DMS53 treated with DMSO at 0.1 percent for 48 hours (cell line): ENCODE measurements around the gene RBM3.
"Not testable (repeated sequence)": the region's sequence is repeated elsewhere in the genome, so short reads cannot be mapped to it uniquely, and the experiment has no call there.

Experiments used
- DNase-seq: peaks from one replicate; lab custom pipeline; 2025; ENCODE audit not compliant: unreplicated experiment; lab: John Stamatoyannopoulos, UW

Gene RBM3

DNA sequence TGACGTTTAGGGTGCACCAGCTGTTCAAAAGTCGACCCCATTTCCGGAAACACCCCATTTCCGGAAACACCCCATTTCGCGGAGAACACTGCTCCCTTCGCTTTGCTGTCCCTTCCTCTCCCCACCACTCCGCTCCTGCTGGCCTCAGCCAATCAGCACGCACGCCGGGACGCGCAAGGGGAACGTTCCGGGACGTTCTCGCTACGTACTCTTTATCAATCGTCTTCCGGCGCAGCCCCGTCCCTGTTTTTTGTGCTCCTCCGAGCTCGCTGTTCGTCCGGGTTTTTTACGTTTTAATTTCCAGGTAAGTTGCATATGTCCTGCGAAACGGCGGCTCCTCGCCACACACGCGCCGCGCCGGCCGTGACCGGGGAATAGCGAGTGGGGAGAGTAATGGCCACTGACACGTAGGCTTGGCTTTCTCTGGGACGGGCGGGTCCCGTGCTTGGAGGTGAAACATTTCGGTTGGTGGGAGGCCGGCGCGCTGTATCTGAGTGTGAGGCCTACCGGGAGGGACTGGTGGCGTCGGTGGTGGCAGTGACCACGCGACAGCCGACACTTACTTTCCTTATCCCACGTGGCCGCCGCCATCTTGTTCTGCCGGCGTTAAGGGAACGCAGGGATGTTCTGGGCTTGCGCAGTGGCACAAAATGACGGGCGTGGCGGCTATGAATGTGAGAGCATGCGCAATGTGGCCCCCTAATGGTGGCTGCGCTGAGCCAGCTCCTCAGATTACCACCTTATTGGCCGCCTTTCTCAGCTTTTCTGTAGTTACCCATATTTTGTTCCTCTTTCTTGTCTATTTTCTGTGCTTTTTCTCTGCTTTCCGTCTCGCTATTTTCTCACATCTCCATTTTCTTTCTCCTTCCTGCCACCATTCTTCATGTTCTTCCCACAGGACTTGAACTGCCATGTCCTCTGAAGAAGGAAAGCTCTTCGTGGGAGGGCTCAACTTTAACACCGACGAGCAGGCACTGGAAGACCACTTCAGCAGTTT is at the start of gene RBM3:
TSS of gene RBM3 (plus strand) at position 215 of the 997 bp plus-strand sequence. CDS start at position 912, 697 bp downstream.
- peak; percentile 87 for DNase-seq

GRCh38 chrX:48525853-48526252 is 48.4 kb upstream of the RBM3 start:
- DNase-seq, result not testable (repeated sequence)

DNA sequence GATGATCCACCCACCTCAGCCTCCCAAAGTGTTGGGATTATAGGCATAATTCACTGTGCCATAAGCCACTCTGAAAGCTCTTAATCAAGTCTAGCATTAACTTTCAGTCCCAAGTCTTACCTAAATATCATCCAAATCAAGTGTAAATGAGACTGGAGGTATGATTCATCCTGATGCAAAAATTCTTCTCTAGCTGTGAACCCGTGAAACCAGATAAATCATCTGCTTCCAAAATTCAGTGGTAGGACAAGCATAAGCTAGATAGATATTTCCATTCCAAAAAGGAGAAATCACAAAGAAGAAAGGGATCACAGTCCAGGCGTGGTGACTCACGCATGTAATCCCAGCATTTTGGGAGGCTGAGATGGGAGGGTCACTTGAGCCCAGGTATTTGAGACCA is 43.5 kb upstream of the RBM3 start:
- DNase-seq, result no peak

GRCh38 chrX:48531358-48531959 is 42.8 kb upstream of the RBM3 start:
- DNase-seq, result no peak

DNA sequence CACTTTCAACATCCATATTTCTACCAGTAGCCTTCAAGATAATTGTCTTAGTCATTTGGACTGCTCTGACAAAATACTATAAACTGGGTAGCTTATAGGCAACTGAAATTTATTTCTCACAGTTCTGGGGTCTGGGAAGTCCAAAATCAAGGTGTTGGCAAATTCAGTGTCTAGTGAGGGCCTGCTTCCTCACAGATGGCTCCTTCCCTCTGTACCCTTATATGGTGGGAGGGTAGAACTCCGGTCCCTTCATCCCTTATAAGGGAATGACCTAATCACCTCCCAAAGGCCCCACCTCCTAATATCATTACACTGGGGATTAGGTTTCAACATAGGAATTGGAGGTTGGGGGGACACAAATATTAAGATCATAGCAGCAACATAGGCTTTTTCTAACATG is 42.1 kb upstream of the RBM3 start:
- no peak for DNase-seq

- DNase-seq, result no peak
Measured at GRCh38 chrX:48533165-48533564, 41.1 kb upstream of the RBM3 start.

GRCh38 chrX:48538641-48539344 is 35.5 kb upstream of the RBM3 start:
- no peak for DNase-seq

DNA sequence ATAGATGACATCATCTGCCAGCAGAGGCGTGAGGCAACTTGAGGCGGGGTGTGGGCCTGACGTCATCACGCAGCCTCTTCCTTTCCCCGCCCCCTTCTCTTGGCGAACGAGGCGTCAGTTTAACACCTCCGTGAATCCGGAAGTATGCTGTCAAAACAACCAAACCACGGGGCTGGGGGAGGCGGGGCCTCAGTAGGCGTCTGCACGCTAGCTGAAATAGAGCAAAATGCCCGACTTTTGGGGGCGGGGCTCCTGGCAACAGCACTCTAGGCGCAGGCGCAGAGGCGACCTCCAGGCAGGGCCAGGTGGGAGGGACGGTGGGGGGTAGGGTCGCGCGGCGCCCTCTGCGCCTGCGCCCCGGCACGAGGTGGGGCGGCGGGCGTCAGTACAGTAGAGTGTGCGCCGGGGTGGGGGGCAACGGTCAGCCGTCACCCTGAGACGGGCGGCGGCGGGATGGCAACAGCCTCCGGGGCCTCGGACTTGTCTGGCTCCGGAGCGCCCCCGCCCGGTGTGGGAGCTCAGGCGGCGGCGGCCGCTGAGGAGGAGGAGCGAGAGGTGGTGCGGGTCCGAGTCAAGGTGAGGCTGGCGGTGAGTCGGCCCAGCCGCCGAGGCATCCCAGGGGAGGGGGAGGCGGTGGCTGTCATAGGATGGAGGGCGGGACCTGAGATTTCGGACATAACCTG is 34.8 kb upstream of the RBM3 start, which contains the start of gene TBC1D25:
TSS of gene TBC1D25 (plus strand) at position 370 of the 683 bp plus-strand sequence. CDS start at position 454, 84 bp downstream.
- DNase-seq, result peak; percentile 93

DNA sequence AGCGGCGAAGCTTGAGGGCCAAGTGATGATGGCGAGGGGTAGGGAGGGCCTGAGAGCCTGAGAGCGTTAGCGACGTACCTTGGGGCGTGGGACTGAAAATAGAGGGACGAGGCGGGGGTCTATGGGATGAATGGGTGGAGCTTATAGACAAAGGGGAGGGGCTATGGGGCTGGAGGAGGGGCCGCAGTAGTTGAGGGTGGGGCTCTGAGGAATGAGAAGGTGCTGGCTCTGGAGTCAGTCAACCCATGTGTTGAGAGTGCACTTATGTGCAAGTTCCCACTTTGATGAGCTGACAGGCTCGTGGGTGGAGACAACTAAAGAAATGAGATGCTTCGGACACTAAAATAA is 34.3 kb upstream of the RBM3 start:
- DNase-seq, result no peak

GRCh38 chrX:48540480-48540879 is 33.8 kb upstream of the RBM3 start:
- no peak for DNase-seq

DNA sequence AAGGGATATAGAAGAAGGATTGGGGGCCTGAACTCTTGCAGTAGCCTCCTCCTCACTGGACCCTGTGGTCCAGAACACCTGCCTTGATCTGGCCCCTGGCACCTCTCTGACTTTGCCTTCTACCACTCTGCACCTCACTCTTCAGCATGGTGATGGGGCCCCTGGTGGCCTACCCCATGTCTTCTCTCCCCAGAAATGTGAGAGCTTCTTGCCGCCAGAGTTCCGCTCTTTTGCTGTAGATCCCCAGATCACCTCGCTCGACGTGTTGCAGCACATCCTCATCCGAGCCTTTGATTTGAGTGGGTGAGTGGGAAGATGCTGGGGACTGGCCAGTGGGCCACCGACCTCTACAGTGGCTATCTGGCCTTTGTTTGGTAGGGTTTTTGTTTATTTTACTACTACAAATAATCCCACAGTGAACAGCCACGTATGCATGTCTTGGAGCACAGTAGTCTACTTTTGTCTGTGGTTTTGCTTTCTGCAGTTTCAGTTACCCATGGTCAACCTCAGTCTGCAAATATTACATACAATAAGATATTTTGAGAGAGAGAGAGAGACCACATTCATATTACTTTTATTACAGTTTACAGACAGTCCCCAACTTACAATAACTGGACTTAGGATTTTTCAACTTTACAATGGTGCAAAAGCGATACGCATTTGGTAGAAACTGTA is 33.0 kb upstream of the RBM3 start:
- no peak for DNase-seq

DNA sequence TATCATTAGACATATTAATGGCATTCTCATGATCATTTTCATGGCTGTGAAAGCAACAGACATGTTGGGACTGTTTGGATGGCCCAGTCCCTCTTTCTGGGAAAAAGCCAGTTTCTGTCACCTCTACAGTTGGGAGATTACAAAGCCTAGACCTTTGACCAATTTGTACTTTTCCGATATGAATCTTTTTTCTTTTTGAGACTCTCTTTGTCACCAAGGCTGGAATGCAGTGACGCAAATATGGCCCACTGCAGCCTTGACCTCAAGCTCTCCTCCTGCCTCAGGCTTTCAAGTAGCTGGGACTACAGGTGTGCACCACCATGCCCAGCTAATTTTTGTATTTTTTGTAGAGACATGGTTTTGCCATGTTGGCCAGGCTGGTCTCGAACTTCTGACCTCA is 25.4 kb upstream of the RBM3 start:
- DNase-seq, result no peak

GRCh38 chrX:48555731-48556325 is 18.5 kb upstream of the RBM3 start:
- not testable (repeated sequence) for DNase-seq

DNA sequence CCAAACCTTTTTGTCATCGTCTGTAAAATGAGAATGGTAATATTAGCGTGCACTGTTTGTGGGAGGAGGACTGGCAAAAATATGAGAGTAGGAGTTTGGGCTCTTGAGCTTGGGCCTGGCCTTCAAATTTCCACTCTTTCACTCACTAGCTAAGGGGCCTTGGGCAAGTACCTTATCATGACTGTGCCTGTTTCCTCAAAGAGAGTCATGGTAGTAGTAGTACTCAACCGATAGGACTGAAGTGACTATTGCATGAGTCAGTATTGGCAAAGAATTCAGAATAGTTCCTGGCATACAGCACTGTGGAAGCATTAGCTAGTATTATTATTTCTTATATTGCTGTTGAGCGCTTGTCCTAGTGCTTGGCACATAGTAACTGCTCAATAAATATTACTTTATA is 16.0 kb upstream of the RBM3 start:
- DNase-seq, result no peak

DNA sequence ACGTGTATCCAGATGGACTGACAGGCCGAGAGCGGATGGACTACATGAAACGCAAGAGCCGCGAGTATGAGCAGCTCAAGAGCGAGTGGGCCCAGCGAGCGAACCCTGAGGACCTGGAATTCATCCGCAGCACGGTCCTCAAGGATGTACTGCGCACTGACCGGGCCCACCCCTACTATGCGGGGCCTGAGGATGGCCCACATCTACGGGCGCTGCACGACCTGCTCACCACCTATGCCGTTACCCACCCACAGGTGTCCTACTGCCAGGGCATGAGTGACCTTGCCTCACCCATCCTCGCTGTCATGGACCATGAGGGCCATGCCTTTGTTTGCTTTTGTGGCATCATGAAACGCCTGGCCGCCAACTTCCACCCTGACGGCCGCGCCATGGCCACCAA is 14.6 kb upstream of the RBM3 start:
- DNase-seq, result no peak

GRCh38 chrX:48560056-48560455 is 14.2 kb upstream of the RBM3 start:
- DNase-seq, result no peak

GRCh38 chrX:48560681-48561080 is 13.6 kb upstream of the RBM3 start:
- DNase-seq, result no peak

DNA sequence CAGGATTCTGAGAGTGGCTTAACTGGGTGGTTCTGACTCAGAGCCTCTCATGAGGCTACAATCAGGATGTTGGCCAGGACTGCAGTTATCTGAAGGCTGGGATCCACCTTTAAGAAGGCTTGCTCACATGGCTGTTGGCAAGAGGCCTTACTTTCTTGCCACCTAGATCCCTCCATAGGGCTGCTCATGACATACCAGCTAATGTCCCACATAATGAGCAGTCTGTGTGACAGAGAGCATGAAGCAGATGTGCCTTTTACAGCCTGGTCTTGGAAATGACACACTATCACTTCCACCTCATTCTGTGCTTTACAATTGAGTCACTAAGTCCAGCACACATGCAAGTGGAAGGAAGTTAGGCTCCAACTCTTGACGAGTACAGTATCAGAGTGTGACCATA is 4.3 kb upstream of the RBM3 start:
- DNase-seq, result no peak

DNA sequence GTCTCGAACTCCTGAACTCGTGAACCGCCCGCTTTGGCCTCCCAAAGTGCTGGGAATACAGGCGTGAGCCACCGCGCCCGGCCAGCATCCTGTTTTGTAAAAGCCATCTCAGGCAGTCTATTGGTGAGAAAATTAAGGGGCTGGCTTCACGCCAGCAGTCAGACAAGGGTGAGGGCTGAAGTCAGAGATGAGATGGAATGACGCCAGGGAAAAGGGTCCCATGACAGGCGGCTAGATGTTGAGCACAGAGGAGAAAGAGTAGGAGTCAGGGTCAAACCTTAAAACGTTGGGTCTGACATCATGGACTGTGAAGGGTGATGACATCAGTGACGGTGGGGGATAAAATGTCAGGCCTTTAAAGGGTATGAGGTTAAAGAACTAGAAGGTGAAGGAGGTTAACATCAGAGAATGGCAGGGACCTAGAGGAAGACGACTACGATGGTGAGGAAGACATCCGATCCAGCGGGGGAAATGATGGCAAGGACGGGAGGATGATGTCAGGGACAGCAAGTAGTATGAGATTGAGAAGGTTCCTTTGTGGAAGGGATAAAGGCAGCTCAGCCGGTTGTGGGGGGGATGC is 504 bp upstream of the RBM3 start:
- DNase-seq, result peak; percentile 65

- DNase-seq, result no peak
Measured at GRCh38 chrX:48575642-48576041, 1.4 kb downstream of the RBM3 start.
